ENCODE data around the gene KCNT2. TPM values are rescaled to one million over a fixed set of nuclear protein-coding genes. Genes with fewer than 3 reads are reported as not detected.

KCNT2 gene
- total RNA-seq, 2 experiments from 2014 or later, result not detected

DNA sequence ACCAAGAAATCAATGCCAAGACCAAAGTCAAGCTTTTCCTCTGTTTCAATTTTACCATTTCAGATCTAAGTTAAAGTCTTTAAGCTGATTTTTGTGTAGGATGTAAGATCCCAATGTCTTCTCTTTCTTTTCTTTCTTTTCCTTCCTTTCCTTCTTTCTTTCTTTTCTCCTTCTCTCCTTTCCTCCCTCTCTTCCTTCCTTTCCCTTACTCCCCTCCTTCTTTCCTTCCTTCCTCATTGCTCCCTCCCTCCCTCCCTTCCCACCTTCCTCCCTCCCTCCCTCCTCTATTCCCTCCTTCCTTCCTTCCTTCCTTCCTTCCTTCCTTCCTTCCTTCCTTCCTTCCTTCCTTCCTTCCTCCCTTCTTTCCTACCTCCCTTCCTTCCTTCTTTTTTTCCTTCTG lies 197.5 kb downstream of the KCNT2 start:
- Histone ChIP-seq H3K79me2 (ENCODE audit: insufficient read depth, low read depth, low read length) (no peaks in the 10 kb centered on the region), H3K9me3 (ENCODE audit: low read length) (no peaks in the 10 kb centered on the region), H2AFZ (ENCODE audit: low read length) (no peak overlapping the region), H3K27ac (ENCODE audit: low read depth, low read length, poor library complexity, severe bottlenecking) (no peak overlapping the region), H3K4me3 (ENCODE audit: low read depth, low read length, poor library complexity, severe bottlenecking) (no peak overlapping the region), H3K4me2 (ENCODE audit: low read length) (no peak overlapping the region), H3K9me2 (ENCODE audit: insufficient read depth, low read length) (no peaks in the 10 kb centered on the region), H3K36me3 (ENCODE audit: insufficient read depth, low read length) (no peaks in the 10 kb centered on the region), H4K20me1 (ENCODE audit: insufficient read depth, low read length) (no peaks in the 10 kb centered on the region), H3K4me1 (ENCODE audit: insufficient read depth, low read length, poor library complexity, severe bottlenecking) (no peaks in the 10 kb centered on the region)
- intact Hi-C loops (cut with micrococcal nuclease; ENCODE audit: unreplicated experiment), result no loop called here
- ChIA-PET CTCF (ENCODE audit: unreplicated experiment) (no interaction called here), POLR2A (interaction anchor here (0.7 to 1.4 kb wide), 3 partner anchors 36 to 916 kb away, joined by 3 to 4 read pairs (median 3); no protein-coding TSS in a partner anchor)
- DNase-seq (ENCODE audit: low spot score), result no peak
- BruUV-seq (replicated peaks), result no TSS peak
- TF ChIP-seq, protein P1, sequence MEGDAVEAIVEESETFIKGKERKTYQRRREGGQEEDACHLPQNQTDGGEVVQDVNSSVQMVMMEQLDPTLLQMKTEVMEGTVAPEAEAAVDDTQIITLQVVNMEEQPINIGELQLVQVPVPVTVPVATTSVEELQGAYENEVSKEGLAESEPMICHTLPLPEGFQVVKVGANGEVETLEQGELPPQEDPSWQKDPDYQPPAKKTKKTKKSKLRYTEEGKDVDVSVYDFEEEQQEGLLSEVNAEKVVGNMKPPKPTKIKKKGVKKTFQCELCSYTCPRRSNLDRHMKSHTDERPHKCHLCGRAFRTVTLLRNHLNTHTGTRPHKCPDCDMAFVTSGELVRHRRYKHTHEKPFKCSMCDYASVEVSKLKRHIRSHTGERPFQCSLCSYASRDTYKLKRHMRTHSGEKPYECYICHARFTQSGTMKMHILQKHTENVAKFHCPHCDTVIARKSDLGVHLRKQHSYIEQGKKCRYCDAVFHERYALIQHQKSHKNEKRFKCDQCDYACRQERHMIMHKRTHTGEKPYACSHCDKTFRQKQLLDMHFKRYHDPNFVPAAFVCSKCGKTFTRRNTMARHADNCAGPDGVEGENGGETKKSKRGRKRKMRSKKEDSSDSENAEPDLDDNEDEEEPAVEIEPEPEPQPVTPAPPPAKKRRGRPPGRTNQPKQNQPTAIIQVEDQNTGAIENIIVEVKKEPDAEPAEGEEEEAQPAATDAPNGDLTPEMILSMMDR (conservative IDR thresholded peaks at IDR 0.05; ENCODE audit: low read length), result no peak
- no peak for TF ChIP-seq EZH2phosphoT487 (IDR thresholded peaks at IDR 0.05; ENCODE audit: borderline replicate concordance, low read depth, low read length)

DNA sequence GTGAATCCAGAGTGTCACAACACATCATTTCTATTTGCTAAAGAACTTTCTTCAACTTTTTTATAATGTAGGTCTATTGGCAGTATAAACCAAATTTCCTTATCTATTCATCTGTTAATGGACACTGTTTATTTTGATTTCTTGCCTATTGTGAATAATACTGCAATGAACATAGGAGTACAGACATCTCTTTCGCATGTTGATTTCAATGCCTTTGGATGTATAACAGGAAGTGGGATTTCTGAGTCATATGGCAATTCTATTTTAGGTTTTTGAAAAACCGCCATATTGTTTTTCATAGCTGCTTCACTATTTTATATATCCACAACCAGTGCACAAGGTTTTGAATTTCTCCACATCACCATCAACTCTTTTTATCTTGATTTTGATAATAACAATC lies 198.7 kb downstream of the KCNT2 start:
- ChIA-PET POLR2A (interaction anchor here (0.8 to 1.4 kb wide), 2 partner anchors 37 to 1285 kb away, joined by 3 read pairs; no protein-coding TSS in a partner anchor), CTCF (ENCODE audit: unreplicated experiment) (no interaction called here)
- H3K4me3 ChIP-seq (ENCODE audit: low read depth, low read length, poor library complexity, severe bottlenecking), result no peak overlapping the region
- H2AFZ ChIP-seq (ENCODE audit: low read length), result no peak overlapping the region
- TF ChIP-seq EZH2phosphoT487 (IDR thresholded peaks at IDR 0.05; ENCODE audit: borderline replicate concordance, low read depth, low read length), result no peak
- TF ChIP-seq, protein P1 (conservative IDR thresholded peaks at IDR 0.05; ENCODE audit: low read length), result no peak
- no peaks in the 10 kb centered on the region for H3K9me3 ChIP-seq (ENCODE audit: low read length)
- intact Hi-C loops (cut with micrococcal nuclease; ENCODE audit: unreplicated experiment), result no loop called here
- H3K27ac ChIP-seq (ENCODE audit: low read depth, low read length, poor library complexity, severe bottlenecking), result no peak overlapping the region
- H3K9me2 ChIP-seq (ENCODE audit: insufficient read depth, low read length), result no peaks in the 10 kb centered on the region
- H3K79me2 ChIP-seq (ENCODE audit: insufficient read depth, low read depth, low read length), result no peaks in the 10 kb centered on the region
- no peaks in the 10 kb centered on the region for H4K20me1 ChIP-seq (ENCODE audit: insufficient read depth, low read length)
- no peaks in the 10 kb centered on the region for H3K36me3 ChIP-seq (ENCODE audit: insufficient read depth, low read length)
- no peaks in the 10 kb centered on the region for H3K4me1 ChIP-seq (ENCODE audit: insufficient read depth, low read length, poor library complexity, severe bottlenecking)
- no peak overlapping the region for H3K4me2 ChIP-seq (ENCODE audit: low read length)
- BruUV-seq (replicated peaks), result no TSS peak
- DNase-seq (ENCODE audit: low spot score), result no peak

DNA sequence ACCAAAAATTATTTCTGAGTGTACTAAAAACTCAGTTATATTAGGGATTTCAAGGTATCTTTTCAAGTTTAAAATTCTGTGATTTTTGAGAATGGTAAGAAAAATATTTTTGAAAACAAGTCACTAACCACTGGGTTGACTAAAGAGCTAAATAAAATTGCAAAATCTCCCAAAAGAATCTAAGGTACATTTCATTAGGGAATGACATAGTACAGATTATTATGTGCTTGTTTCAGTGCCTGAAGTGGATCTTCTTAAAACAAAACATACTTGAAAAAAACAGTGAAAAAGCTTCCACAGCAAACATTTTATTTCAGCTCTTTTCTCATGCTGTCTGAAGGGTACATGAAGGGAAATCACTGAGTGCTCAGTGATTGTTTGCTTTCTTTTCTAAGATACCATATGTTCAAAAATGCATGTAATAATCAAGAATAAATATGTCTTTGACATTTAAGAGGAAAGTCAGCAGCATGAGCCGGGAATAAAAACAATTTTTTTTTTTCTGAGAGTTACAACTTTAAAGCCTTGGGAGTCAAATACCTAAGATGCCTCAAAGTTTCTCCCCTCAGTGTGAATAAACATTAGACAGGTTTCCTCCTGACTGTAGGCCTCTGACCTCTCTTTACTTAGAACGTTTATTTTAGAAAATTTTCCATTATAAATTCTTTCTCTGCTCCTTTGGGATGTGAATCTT lies 200.7 kb downstream of the KCNT2 start:
- Histone ChIP-seq H3K4me2 (ENCODE audit: low read length) (no peak overlapping the region), H3K4me3 (ENCODE audit: low read depth, low read length, poor library complexity, severe bottlenecking) (no peak overlapping the region), H3K9me3 (ENCODE audit: low read length) (no peaks in the 10 kb centered on the region), H3K4me1 (ENCODE audit: insufficient read depth, low read length, poor library complexity, severe bottlenecking) (no peaks in the 10 kb centered on the region), H3K79me2 (ENCODE audit: insufficient read depth, low read depth, low read length) (no peaks in the 10 kb centered on the region), H3K36me3 (ENCODE audit: insufficient read depth, low read length) (no peaks in the 10 kb centered on the region), H2AFZ (ENCODE audit: low read length) (no peak overlapping the region), H3K9me2 (ENCODE audit: insufficient read depth, low read length) (no peaks in the 10 kb centered on the region), H4K20me1 (ENCODE audit: insufficient read depth, low read length) (no peaks in the 10 kb centered on the region), H3K27ac (ENCODE audit: low read depth, low read length, poor library complexity, severe bottlenecking) (no peak overlapping the region)
- intact Hi-C loops (cut with micrococcal nuclease; ENCODE audit: unreplicated experiment), result no loop called here
- no peak for TF ChIP-seq EZH2phosphoT487 (IDR thresholded peaks at IDR 0.05; ENCODE audit: borderline replicate concordance, low read depth, low read length)
- TF ChIP-seq, protein P1 (conservative IDR thresholded peaks at IDR 0.05; ENCODE audit: low read length), result no peak
- BruUV-seq (replicated peaks), result no TSS peak
- ChIA-PET CTCF (ENCODE audit: unreplicated experiment) (no interaction called here), POLR2A (no interaction called here)
- no peak for DNase-seq (ENCODE audit: low spot score)
